GM19193 (cell line): Measurements from ENCODE around the gene VPS13D.

Source experiments
- POLR2A ChIP-seq: IDR thresholded peaks from 4 replicates; pipeline ENCODE4 v1.6.1; 2011; ENCODE audit not compliant: insufficient read depth, insufficient read length; ENCODE audit errors: extremely low read depth

VPS13D gene

DNA sequence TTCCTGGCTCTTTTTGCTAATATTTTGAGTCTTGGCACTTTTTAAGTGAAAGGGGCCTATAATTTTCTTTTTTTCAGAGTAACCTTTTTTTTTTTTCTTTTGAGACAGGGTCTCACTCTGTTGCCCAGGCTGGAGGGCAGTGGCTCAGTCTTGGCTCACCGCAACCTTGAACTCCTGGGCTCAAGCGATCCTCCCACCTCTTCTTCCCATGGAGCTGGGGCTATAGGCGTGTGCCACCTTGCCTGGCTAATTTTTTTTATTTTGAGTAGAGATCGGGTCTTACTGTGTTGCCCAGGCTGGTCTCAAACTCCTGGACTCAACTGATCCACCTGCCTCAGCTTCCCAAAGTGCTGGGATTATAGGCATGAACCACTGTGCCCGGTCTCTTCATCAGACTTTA lies 285.4 kb downstream of the VPS13D start:
- no peak for TF ChIP-seq POLR2A

DNA sequence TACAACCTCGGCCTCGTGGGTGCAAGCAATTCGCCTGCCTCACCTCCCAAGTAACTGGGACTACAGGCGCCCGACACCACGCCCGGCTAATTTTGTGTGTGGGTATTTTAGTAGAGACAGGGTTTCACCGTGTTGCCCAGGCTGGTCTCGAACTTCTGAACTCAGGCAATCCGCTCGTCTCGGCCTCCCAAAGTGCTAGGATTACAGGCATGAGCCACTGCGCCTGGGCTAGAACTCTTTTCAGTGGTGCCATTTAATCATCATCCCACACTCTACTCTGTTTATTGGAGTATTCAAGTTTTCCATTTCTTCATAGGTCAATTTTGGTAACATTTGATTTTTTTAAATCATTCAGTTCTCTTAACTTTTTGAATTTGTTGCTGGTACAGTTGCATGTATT lies 286.9 kb downstream of the VPS13D start:
- no peak for TF ChIP-seq POLR2A

DNA sequence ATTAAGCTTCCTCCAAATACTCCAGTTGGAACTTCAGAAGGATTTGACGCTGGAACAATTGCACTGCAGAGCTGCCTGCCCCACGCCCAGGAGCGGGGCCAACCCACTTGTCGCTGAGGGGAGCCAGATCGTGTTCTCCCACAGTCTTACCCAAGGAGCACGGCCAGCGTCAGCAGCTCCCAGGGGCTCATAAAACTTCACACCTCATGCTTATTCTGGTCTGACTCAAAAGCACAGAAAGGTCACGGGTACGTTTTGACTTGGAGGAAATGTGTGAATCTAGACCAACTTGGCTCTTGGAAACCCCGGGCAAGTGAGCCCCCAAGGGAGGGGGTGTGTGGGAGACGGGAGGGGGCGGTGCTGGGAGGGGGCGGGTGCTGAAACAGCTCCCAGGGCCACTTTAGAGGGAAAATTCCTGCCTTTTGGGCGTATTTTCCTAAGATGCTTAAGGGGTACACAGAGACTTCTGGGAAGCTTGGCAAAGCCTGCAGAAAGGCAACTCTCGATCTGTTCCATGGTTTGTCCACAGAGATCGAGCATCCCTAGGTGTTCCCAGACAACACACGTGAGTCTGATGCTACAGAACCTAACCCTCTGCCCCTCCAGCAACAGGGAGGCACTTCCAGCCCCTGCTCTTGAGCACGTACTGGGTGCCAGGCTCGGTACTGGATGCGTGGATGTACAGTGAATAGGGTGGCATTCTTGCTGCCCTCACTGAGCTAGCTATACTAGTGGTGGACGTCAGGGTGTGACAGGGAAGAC lies 289.3 kb downstream of the VPS13D start:
- TF ChIP-seq POLR2A, result no peak

DNA sequence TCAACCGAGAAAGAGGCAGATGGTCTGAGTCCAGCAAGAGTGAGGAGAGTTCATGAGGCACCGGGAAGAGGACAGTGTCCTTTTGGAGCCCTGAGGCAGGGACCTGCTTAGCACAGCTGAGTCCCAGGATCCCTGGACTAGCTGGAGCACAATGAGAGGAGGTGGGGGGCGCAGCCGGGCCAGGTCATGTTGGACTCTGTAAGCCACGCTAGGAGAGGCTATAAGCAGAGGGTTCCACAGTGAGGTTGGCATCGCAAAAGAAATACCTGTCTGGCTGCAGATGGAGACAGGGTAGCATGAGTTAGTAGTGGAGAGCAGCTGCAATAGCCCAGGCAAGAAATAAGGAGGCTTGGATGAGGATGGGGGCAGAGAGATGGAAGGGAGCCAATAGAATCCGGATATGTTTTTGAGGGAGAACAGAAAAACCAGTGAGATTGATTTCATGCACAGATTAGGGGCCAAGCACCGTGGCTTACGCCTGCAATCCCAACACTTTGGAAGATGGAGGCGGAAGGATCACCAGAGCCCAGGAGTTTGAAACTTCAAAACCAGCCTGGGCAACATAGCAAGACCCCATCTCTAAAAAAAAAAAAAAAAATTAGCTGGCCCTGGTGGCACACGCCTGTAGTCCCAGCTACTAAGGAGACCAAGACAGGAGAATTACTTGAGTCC lies 290.0 kb downstream of the VPS13D start:
- TF ChIP-seq POLR2A, result no peak

DNA sequence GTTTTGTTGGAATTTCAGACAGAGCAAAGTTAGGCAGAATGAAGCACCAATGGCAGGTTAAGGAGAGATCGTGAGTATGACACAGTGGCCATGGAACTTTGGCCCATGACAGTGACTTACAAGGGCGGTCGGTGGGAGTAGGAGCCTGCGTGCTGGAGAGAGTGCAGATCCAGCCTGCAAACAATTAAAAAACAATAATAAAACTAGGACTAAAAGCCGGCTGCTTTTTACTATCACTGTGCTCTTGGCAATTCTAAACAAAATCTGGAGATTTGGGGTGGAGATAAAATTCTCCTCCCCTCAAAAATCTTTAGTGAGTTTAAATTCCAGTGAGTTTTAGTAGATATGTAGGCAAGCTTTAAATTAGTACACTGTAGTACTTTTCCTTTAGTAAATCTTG lies 291.3 kb downstream of the VPS13D start:
- TF ChIP-seq POLR2A, result no peak

DNA sequence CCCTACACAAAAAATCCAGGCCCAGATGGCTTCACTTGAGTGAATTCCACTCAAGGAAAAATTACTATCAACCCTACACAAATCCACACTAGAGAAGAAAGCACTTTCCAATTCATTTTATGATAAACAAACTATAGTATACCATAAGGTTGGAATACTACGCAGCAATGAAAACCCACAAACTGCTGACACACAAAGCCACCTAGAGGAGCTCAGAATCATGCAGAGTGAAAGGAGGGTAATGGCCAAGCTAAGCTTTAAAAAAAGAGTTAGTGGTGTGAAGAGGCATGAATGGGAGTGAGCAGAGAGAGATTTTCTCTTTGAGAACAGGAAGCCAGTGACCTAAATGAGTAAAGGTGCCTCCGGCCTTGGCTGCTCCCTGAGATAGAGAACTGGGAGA lies 294.4 kb downstream of the VPS13D start:
- no peak for TF ChIP-seq POLR2A

DNA sequence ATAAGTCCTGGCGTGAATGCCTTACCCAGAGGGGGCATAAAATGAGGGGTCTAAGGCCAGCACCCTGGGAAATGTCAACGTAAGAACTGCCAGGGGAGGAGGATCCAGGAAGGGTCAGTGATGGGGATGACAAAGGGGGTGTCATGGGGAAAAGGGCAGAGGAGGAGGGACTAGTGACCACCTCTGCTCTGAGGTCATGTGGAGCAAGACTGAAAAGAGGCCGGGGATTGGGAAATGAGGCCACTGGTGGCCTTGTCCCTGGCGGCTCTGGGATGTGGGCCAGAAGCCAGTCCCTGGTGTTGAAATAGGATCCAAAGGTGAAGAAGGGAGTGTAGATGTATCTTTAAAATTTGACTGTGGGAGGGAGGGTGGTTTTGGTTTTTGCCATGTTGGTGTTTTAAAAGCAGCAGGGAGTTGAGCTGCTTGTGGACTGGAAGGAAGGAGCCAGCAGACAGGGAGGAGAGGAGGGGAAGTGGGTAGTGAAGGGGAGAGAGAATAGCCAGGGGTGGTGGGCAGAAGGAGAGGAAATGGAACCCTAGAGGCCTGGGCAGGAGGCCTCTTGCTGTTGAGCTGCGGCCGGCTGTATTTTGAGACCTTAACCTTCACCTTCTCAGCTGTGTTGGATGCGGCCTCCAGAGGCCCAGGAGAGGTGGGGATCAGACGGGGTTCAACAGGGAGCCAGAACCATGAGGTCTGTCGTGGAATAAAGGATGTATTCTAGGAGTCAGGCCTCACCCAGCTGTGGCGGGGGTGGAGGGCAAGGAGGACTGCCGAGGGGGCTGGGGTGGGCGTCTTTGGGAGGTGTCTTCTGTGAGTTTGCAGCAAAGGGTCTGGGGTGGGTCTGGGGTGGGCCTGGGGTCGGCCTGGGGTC lies 295.7 kb downstream of the VPS13D start:
- TF ChIP-seq POLR2A, result no peak

DNA sequence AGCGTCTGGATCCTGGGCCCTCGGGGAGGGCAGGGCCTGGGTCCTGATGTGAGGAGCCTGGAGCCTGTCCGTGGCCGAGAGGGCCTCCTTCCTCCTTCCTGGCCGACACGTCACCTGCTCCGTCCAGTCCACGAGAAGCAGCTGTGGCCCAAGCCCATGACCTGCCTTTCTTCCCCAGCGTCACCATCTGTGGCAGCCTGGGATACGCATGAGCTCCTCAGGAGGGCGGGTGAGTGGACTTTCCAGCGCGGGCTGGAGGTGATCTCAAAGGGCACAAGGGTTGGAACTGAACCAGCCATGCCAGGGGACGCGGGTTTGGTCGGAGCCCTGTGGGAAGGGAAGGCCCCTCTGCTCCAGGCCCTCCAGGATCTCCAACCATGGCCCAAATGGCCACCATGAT lies 297.7 kb downstream of the VPS13D start:
- no peak for TF ChIP-seq POLR2A

DNA sequence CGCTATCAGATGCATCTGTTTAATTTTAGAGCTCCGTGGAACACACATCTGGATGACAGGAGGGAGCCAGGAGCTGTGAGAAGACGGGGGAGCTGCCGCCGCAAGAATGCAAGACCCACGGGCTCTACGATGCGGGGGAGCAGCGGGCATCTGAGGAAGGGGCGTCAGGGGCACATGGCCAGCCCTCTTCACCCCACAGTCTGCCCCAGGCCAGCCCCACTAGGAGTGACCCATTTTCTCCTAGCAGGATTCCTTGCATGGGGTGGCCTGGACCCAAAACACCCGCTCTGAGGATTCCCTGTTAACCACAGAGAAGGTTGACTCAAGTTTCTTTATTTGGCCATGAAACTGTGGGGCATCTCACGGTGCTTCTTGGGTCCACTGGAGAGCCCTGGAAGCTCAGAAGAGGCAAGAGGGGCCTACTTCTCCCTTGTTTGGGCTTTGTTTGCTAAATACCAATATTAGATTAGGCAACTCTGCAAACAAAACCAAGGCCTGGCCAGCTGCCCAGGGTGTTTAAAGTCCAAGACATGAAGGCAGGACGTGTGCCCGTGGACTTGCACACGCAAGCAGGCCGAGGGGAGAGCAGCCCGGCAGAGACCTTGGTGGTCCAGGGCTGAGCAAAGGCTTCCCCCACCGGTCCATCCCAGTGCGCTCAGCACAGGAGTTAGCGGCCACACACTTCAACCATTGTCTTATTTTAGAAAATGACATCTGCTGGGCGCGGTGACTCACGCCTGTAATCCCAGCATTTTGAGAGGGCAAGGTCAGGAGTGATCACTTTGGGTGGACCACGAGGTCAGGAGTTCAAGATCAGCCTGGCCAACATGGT lies 298.4 kb downstream of the VPS13D start:
- no peak for TF ChIP-seq POLR2A

DNA sequence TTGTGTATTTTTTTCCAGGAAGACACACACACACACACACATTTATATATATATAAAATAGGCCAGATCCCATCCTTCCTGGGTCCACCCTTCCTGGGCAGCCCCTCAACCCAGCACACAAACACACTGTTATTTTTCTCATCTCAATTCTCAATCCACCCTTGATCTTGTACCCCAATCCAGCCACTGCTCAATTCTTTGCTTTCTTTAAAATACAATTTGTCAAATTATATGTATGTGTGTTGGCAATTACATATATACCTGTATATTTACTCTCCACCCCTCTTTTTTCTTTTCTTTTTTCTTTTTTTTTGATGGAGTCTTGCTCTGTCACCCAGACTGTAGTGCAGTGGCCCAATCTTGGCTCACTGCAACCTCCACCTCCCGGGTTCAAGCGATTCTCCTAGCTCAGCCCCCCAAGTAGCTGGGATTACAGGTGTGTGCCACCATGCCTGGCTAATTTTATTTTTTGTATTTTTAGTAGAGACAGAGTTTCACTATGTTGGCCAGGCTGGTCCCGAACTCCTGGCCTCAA lies 299.9 kb downstream of the VPS13D start:
- no peak for TF ChIP-seq POLR2A

DNA sequence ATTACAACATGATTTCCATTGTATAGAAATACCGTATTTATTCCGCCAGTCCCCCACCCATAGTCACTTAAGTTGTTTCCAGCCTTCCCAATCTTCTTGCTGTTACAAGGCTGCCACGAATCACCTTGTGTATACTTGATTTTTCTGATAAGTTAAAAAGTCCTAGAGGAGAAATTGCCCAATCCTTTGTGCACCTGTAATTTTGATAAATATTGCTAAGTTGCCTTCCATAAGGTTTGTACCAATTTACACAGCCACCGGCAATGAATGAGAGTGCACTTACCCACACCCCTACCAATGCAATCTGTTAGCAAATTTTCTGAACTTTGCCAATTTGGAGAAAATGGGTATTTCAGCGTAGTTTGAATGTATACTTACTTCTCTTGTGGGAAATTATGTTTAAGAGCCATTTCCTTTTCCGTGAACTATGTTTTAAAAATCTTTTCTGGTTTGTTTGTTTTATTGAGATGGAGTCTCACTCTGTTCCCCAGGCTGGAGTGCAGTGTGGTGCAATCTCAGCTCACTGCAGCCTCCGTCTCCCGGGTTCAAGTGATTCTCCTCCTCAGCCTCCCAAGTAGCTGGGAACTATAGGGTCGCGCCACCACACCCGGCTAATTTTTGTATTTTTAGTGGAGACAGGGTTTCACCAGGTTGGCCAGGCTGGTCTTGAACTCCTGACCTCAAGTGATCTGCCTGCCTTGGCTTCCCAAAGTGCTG lies 300.8 kb downstream of the VPS13D start:
- TF ChIP-seq POLR2A, result no peak

DNA sequence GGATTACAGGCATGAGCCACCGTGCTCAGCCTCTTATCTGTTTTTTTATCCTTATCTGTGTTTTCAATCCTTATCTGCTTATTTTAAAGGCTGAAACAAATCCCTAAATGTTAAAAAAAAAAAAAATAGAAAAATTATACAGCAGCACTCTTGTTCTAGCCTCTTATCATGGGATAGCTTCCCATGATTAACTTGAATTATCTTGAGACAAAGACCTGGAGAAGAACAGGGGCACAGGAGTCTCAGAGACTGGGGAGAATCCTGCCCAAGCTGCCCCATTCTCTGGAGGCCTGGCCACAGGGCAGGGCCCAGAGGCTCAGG lies 301.3 kb downstream of the VPS13D start:
- no peak for TF ChIP-seq POLR2A

DNA sequence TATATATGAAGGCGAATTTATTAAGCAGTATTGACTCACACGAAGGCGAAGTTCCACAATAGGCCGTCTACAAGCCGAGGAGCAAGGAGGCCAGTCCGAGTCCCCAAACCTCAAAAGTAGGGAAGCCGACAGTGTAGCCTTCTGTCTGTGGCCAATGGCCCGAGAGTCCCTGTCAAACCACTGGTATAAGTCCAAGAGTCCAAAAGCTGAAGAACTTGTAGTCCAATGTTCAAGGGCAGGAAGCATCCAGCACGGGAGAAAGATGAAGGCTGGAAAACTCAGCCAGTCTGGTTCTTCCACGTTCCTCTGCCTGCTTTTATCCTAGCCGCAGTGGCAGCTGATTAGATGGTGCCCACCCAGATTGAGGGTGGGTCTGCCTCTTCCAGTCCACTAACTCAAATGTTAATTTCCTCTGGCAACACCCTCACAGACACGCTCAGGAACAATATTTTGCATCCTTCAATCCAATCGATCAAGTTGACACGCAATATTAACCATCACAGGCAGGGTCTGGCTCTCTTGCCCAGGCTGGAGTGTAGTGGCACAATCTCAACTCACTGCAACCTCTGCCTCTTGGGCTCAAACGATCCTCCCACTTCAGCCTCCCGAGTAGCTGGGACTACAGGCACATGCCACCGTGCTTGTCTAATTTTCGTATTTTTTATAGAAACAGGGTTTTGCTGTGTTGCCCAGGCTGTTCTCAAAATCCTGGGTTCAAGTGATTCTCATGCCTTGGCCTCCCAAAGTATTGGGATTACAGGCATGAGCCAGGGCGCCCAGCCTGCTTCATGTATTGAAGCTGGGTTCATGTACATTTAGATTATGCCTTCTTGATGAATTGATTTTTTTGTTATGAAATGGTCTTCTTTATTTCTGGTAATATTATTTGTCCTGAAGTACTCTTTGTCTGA lies 302.8 kb downstream of the VPS13D start:
- TF ChIP-seq POLR2A, result no peak
